Activated T-helper 2 cell treated with anti-CD3 and anti-CD28 coated beads, Interferon-gamma antibody, Interleukin-2, Interleukin-4, amounts not matched to agents 10 μg/mL and 5 μg/mL and 100 μg/mL, durations not matched to agents 14 hours and 24 hours and 36 hours (primary cell): Measurements from ENCODE around the gene ATXN3. TPM values are rescaled to one million over a fixed set of nuclear protein-coding genes. Genes with fewer than 3 reads are reported as not detected.

Experiments
- DNase-seq: peaks from one replicate; pipeline ENCODE4 v3.0.0; 2021; ENCODE audit warnings: low spot score
- H3K27ac Mint-ChIP-seq: one replicate; pipeline ENCODE4 v1.8.0; 2021; ENCODE audit warnings: mixed read lengths
- H3K27me3 Mint-ChIP-seq: one replicate; pipeline ENCODE4 v1.8.0; 2021; ENCODE audit warnings: low read depth, mixed read lengths
- H3K36me3 Mint-ChIP-seq: one replicate; pipeline ENCODE4 v1.8.0; 2021; ENCODE audit warnings: low read depth, mixed read lengths
- H3K4me1 Mint-ChIP-seq: one replicate; pipeline ENCODE4 v1.8.0; 2021; ENCODE audit warnings: low read depth, mixed read lengths
- H3K4me3 Mint-ChIP-seq: one replicate; pipeline ENCODE4 v1.8.0; 2021; ENCODE audit warnings: low read depth, mild to moderate bottlenecking, moderate library complexity, mixed read lengths
- H3K9me3 Mint-ChIP-seq: one replicate; pipeline ENCODE4 v1.8.0; 2021; ENCODE audit warnings: mixed read lengths
- intact Hi-C: fragments of 100-400 bp; cut with micrococcal nuclease; formaldehyde crosslinking; loops from one replicate; pipeline ENCODE4 v1.15.1; 2023
- total RNA-seq: library from RNA; stranded (reverse); gene quantifications from 2 replicates; pipeline ENCODE4 v1.2.3, GENCODE V29; 2022

ATXN3 gene
- total RNA-seq, 1 donor from 2014 or later: 31.1 TPM

GRCh38 chr14:92021523-92021922 lies 84.9 kb downstream of the ATXN3 start:
- H3K9me3 Mint-ChIP-seq: no peaks in the 10 kb centered on the region
- H3K4me3 Mint-ChIP-seq: no peak overlapping the region
- peaks cover 7% of the 10 kb centered on the region for H3K4me1 Mint-ChIP-seq
- H3K36me3 Mint-ChIP-seq: peaks cover 39% of the 10 kb centered on the region
- intact Hi-C loops: no loop called here
- no peaks in the 10 kb centered on the region for H3K27me3 Mint-ChIP-seq
- DNase-seq: no peak
- H3K27ac Mint-ChIP-seq: no peak overlapping the region

GRCh38 chr14:92014040-92014439 lies 92.3 kb downstream of the ATXN3 start:
- Mint-ChIP-seq H3K27ac (peak overlapping the region; percentile 11), H3K4me3 (no peak overlapping the region), H3K27me3 (no peaks in the 10 kb centered on the region), H3K36me3 (peaks cover 59% of the 10 kb centered on the region), H3K9me3 (no peaks in the 10 kb centered on the region), H3K4me1 (peaks cover 26% of the 10 kb centered on the region)
- DNase-seq: no peak
- intact Hi-C loops: no loop called here

DNA sequence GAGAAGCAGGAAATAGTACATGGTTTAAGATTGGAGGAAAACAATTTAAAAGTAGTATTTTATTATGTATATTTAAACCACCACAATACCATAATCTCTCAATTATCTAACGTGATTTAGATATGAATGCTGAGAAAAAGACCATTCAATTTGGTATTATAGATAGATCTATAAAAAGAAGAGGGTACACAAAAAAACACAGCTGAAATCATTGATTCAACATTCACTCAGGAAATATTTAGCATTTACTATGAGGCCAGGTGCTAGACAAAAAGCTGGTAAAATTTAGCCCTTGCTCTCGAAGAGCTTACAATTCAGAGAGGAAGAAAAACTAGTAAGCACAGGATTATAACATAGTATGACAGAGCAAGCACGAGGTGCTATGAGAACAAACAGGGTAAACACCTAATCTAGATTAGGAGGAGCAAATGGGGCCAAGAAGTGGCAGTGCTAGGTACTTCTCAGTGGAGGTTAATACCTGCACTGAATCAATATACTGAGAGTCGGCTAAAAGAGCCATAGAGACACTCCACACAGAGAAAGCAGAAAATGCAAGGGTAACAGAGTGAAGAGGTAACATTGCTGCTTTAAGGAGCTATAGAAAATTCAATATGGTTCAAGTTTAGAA lies 94.1 kb downstream of the ATXN3 start:
- intact Hi-C loops: no loop called here
- Mint-ChIP-seq H3K9me3 (no peaks in the 10 kb centered on the region), H3K27me3 (no peaks in the 10 kb centered on the region), H3K27ac (peak overlapping the region; percentile 56), H3K4me1 (peaks cover 28% of the 10 kb centered on the region), H3K36me3 (peaks cover 68% of the 10 kb centered on the region), H3K4me3 (no peak overlapping the region)
- no peak for DNase-seq

DNA sequence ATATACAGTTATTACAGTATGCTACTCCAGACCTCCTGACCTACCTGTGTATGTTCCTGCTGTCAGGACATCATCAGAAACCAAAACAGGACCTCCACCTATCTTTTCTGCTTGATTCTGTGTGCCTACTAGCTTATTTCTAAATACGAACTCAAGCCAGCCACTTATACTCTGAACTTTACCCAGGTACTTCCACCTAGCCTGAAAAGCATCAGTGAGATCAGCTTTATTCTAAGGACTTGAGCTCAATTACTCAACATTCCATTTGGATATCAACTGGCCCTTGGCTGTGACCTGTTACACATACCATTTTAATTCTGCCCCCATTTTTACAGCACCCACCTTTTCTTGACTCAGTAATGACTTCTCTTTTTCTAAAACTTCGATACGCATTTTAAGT lies 95.7 kb downstream of the ATXN3 start:
- intact Hi-C loops: no loop called here
- H3K9me3 Mint-ChIP-seq: no peaks in the 10 kb centered on the region
- H3K36me3 Mint-ChIP-seq: peaks cover 68% of the 10 kb centered on the region
- H3K27me3 Mint-ChIP-seq: no peaks in the 10 kb centered on the region
- H3K27ac Mint-ChIP-seq: no peak overlapping the region
- H3K4me1 Mint-ChIP-seq: peaks cover 33% of the 10 kb centered on the region
- H3K4me3 Mint-ChIP-seq: no peak overlapping the region
- DNase-seq: no peak

DNA sequence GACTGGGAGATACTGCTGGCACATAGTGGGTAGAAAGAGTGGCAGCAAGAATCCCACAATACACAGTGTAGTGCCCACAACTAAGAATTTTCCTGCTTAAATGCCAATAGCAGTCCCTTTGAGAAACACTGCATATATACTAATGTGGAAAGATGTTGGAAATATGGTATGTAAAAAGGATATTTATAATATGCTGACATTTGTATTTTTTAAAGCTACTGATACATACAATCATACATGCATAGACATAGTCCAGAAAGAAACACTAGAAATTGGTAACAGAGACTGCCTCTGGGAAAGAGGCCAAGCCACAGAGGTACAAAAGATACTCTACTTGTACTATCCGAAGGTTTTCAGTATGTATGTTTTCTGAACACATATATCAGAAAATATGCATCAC lies 96.8 kb downstream of the ATXN3 start:
- intact Hi-C loops: no loop called here
- H3K4me1 Mint-ChIP-seq: peaks cover 44% of the 10 kb centered on the region
- no peaks in the 10 kb centered on the region for H3K9me3 Mint-ChIP-seq
- no peak overlapping the region for H3K27ac Mint-ChIP-seq
- H3K36me3 Mint-ChIP-seq: peaks cover 78% of the 10 kb centered on the region
- no peak for DNase-seq
- H3K27me3 Mint-ChIP-seq: no peaks in the 10 kb centered on the region
- H3K4me3 Mint-ChIP-seq: no peak overlapping the region

Other genes with a start within 250 kb of the ATXN3 start
- 16.1 and 19.9 TPM in 2 replicates for gene TC2N, start 239.0 kb downstream of the ATXN3 start, total RNA-seq
- gene FBLN5, start 158.9 kb downstream of the ATXN3 start, total RNA-seq: 6.2 and 6.4 TPM in 2 replicates
- gene TRIP11, start 66.5 kb downstream of the ATXN3 start, total RNA-seq: 37.0 and 41.7 TPM in 2 replicates
- gene NDUFB1, start 15.1 kb upstream of the ATXN3 start, total RNA-seq: 77.3 and 78.6 TPM in 2 replicates
- gene CPSF2, start 15.4 kb upstream of the ATXN3 start, total RNA-seq: 101 and 104 TPM in 2 replicates
- gene SLC24A4, start 216.6 kb upstream of the ATXN3 start, total RNA-seq: not detected in 2 replicates